GM12878 (cell line): ENCODE results near the gene PLEKHH2. TPM values are rescaled to one million over a fixed set of nuclear protein-coding genes. Genes with fewer than 3 reads are reported as not detected.
"Not testable (repeated sequence)": the region's sequence is repeated elsewhere in the genome, so short reads cannot be mapped to it uniquely, and the experiment has no call there.

Source experiments
- ATAC-seq: fragments of 200-7000 bp; cut with Tn5 transposase; 3 replicates; pipeline ENCODE4 v1.9.1; 2020; ENCODE audit warnings: mild to moderate bottlenecking, moderate library complexity
- BruUV-seq: library from RNA; stranded (reverse); fragments of 400-500 nt; replicated peaks from 2 replicates; lab custom pipeline; 2021; lab: Mats Ljungman, UMichigan
- CTCF ChIA-PET: fragments of 300-600 bp; sonication (Branson Sonifier 250); formaldehyde crosslinking; extraction: SDS; loops from one replicate; lab custom pipeline; 2021; ENCODE audit warnings: inconsistent platforms; lab: Yijun Ruan, JAX
- POLR2A ChIA-PET: fragments of 350-600 bp; formaldehyde crosslinking; extraction: SDS; loops from one replicate; lab custom pipeline; 2021; ENCODE audit warnings: inconsistent platforms; lab: Charles Lee
- RAD21 ChIA-PET: fragments of 300-600 bp; sonication (Branson Sonifier 250); formaldehyde crosslinking; loops from one replicate; lab custom pipeline; 2023; ENCODE audit warnings: antibody characterized with exemption; ENCODE audit not compliant: unreplicated experiment; lab: Charles Lee
- SMC1A ChIA-PET: fragments of 300-600 bp; sonication (Branson Sonifier 250); formaldehyde crosslinking; loops from one replicate; lab custom pipeline; 2023; ENCODE audit not compliant: unreplicated experiment, uncharacterized antibody; lab: Charles Lee
- DNase-seq: peaks from one replicate; pipeline ENCODE4 v3.0.0-alpha.2; 2011; ENCODE audit warnings: low read depth, low spot score
- FAIRE-seq: peaks from 3 replicates; lab custom pipeline; 2011; peaks lifted over from hg19 to GRCh38; lab: Jason Lieb, UNC
- H2AFZ ChIP-seq: 2 replicates; pipeline ENCODE4 v1.6.0; 2011; ENCODE audit warnings: low read depth, low read length, control low read depth; ENCODE audit not compliant: control insufficient read depth
- H3K27ac ChIP-seq: 2 replicates; pipeline ENCODE4 v1.5.1; 2011; ENCODE audit warnings: control low read depth; ENCODE audit not compliant: control insufficient read depth, insufficient read depth
- H3K27me3 ChIP-seq, 2 experiments: replicated peaks in 1 of 2; 2 replicates each; pipeline versions ENCODE4 v1.6.0 to v1.6.1; 2011; ENCODE audit warnings: low read length in 1 of 2; ENCODE audit not compliant: control insufficient read depth in 2 of 2, insufficient read depth in 2 of 2
- H3K36me3 ChIP-seq, 2 experiments: 2 replicates each; pipeline ENCODE4 v1.5.1; 2011; ENCODE audit warnings: low read length in 1 of 2; ENCODE audit not compliant: control insufficient read depth in 2 of 2, insufficient read depth in 2 of 2
- H3K4me1 ChIP-seq: 2 replicates; pipeline ENCODE4 v1.6.1; 2011; ENCODE audit warnings: mild to moderate bottlenecking, low read length, moderate library complexity, mixed read lengths; ENCODE audit not compliant: control insufficient read depth, insufficient read depth
- H3K4me2 ChIP-seq: 2 replicates; pipeline ENCODE4 v1.6.0; 2011; ENCODE audit warnings: control low read depth; ENCODE audit not compliant: control insufficient read depth, insufficient read depth
- H3K4me3 ChIP-seq: fragments of 200-600 bp; sonication (generic); 2 replicates; pipeline ENCODE4 v1.5.1; 2016
- H3K79me2 ChIP-seq: 2 replicates; pipeline ENCODE4 v1.6.0; 2011; ENCODE audit warnings: low read length; ENCODE audit not compliant: control insufficient read depth, insufficient read depth
- H3K9ac ChIP-seq: 2 replicates; pipeline ENCODE4 v1.8.0; 2011; ENCODE audit warnings: low read length, control low read depth, mixed read lengths; ENCODE audit not compliant: control insufficient read depth, insufficient read depth
- H3K9me3 ChIP-seq: replicated peaks from 3 replicates; pipeline ENCODE4 v1.5.1; 2011; ENCODE audit warnings: mild to moderate bottlenecking, low read length; ENCODE audit not compliant: control insufficient read depth, insufficient read depth
- H4K20me1 ChIP-seq: 2 replicates; pipeline ENCODE4 v1.6.0; 2011; ENCODE audit not compliant: control insufficient read depth, insufficient read depth
- CHD1 ChIP-seq: IDR thresholded peaks from 2 replicates; pipeline ENCODE4 v1.6.1; 2012; ENCODE audit warnings: low read depth, low read length, improper control_type of control experiment
- ETV6 ChIP-seq, 2 experiments: fragments of 450-650 bp in 1 of 2; IDR thresholded peaks in 1 of 2; conservative IDR thresholded peaks in 1 of 2; 2 replicates each; pipeline ENCODE4 v1.6.1; 2014; ENCODE audit warnings: antibody characterized with exemption in 1 of 2, borderline replicate concordance in 1 of 2, low read depth in 1 of 2, mild to moderate bottlenecking in 1 of 2, moderate library complexity in 1 of 2
- FOXM1 ChIP-seq: IDR thresholded peaks from 2 replicates; pipeline ENCODE4 v1.6.1; 2012; ENCODE audit warnings: low read depth, mild to moderate bottlenecking, inconsistent platforms, low read length, moderate library complexity
- IKZF1 ChIP-seq: fragments of 450-650 bp; conservative IDR thresholded peaks from 2 replicates; pipeline ENCODE4 v1.6.1; 2017; ENCODE audit warnings: antibody characterized with exemption, mild to moderate bottlenecking
- MYB ChIP-seq: fragments of 150-350 bp; IDR thresholded peaks from 2 replicates; pipeline ENCODE4 v1.6.1; 2014; ENCODE audit warnings: mild to moderate bottlenecking, low read depth, low read length, borderline replicate concordance
- RCOR1 ChIP-seq: conservative IDR thresholded peaks from 2 replicates; pipeline ENCODE4 v1.6.1; 2012; ENCODE audit warnings: low read depth, low read length, improper control_type of control experiment
- YBX1 ChIP-seq: fragments of 450-650 bp; IDR thresholded peaks from 2 replicates; pipeline ENCODE4 v1.6.1; 2016; ENCODE audit warnings: antibody characterized with exemption
- WGBS: methylation state at CpG from one replicate; pipeline ENCODE4 v1.1.6; 2016; ENCODE audit warnings: low lambda C conversion rate; ENCODE audit not compliant: insufficient replicate concordance, insufficient coverage; ENCODE audit errors: missing lambda C conversion rate; 5-methylcytosine and 5-hydroxymethylcytosine counted together
- in situ Hi-C: fragments of 300-500 bp; cut with MboI; formaldehyde crosslinking; loops from 9 replicates; pipeline ENCODE4 v1.14.3; 2018; ENCODE audit warnings: mixed read lengths
- intact Hi-C: fragments of 100-400 bp; cut with micrococcal nuclease; formaldehyde crosslinking; loops from one replicate; pipeline ENCODE4 v1.14.2; 2022; ENCODE audit not compliant: unreplicated experiment
- polyA plus RNA-seq, 11 experiments: library from polyadenylated mRNA; depleted of rRNA in 4 of 11; unstranded in 6 of 11; stranded (reverse) in 5 of 11; fragments of >200 nt; fragmentation: Nextera tagmentation in 4 of 11; fragmentation: Illumina TruSeq in 1 of 11; extraction: Ambion mirVana in 4 of 11; extraction: Trizol in 1 of 11; gene quantifications; 1 replicate in 1 of 11; 2 replicates in 10 of 11; pipeline versions ENCODE4 v1.2.1 to v1.2.3, GENCODE V29; 2011 to 2016; ENCODE audit warnings: inconsistent platforms in 2 of 11, missing spikeins in 2 of 11, low read depth in 1 of 11
- total RNA-seq, 4 experiments: library from RNA; depleted of rRNA in 3 of 4; stranded (reverse); fragments of >200 nt in 3 of 4; fragmentation: Illumina TruSeq in 1 of 4; extraction: Trizol in 1 of 4; gene quantifications; 2 replicates each; pipeline versions ENCODE4 v1.2.1 to v1.2.3, GENCODE V29; 2013 to 2021
- TF ChIP-seq, protein P1 (sequence below): fragments of 450-650 bp; IDR thresholded peaks from 2 replicates; pipeline ENCODE4 v1.6.1; 2017; ENCODE audit warnings: mild to moderate bottlenecking
- TF ChIP-seq, protein P2 (sequence below): fragments of 450-650 bp; IDR thresholded peaks from 2 replicates; pipeline ENCODE4 v1.6.1; 2017; ENCODE audit warnings: mild to moderate bottlenecking, low read depth, inconsistent platforms; ENCODE audit not compliant: poor library complexity, severe bottlenecking

PLEKHH2 gene
- total and polyA plus RNA-seq, 10 of the 15 experiments (the other 5 are each of a cell fraction or from before 2014, with no cell fraction given) = not detected

DNA sequence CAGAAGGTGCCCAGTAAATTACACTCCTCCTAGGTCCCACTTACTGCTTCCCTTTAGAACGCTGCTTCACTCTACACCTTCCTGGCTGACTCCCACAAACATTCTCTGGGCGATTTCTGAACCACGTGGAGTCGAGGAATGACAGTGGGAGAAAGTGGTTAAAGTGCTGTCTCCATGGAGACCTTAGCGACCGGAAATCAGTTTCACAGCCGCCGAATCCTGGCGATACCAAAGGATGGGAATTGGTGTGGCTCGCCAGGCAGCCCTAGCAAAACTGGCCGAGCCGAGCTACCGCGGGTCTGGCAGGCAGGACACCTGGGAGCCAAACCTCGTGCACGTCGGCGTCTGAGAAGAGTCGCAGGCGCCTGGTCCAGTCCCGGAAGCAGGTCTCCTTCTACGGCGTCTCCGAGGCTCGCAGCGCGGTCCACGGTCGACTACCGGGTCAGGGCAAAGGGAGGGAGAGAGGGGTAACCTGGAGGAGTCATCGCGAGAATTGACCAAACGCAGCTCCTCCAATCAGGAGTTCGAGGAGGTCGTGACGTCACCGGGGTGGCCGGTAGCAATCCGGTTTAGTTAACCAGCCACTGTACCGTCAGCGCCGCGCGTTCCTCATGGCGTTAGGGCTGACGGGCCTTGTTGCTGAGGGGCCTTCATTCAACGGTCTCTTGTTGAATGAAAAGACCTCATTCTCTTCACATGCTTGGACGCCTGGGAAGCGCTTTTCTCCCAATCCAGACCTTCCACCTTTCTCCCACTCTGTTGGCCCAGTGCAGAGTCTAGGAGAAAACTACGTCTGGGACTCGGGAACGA lies 41.3 kb upstream of the PLEKHH2 start, which contains the start of gene THADA (continued):
- TF ChIP-seq, protein P1, sequence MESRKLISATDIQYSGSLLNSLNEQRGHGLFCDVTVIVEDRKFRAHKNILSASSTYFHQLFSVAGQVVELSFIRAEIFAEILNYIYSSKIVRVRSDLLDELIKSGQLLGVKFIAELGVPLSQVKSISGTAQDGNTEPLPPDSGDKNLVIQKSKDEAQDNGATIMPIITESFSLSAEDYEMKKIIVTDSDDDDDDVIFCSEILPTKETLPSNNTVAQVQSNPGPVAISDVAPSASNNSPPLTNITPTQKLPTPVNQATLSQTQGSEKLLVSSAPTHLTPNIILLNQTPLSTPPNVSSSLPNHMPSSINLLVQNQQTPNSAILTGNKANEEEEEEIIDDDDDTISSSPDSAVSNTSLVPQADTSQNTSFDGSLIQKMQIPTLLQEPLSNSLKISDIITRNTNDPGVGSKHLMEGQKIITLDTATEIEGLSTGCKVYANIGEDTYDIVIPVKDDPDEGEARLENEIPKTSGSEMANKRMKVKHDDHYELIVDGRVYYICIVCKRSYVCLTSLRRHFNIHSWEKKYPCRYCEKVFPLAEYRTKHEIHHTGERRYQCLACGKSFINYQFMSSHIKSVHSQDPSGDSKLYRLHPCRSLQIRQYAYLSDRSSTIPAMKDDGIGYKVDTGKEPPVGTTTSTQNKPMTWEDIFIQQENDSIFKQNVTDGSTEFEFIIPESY = no peak
- TF ChIP-seq YBX1 (no peak), MYB (no peak), IKZF1 (peak; percentile 78), ETV6 (conservative IDR thresholded peaks at IDR 0.05 in 1 of 2, IDR thresholded peaks at IDR 0.05 in 1 of 2; ENCODE audit: borderline replicate concordance in 1 of 2, low read depth in 1 of 2) (no peak), RCOR1 (peak; percentile 97), CHD1 (no peak), FOXM1 (no peak)
- TF ChIP-seq, protein P2, sequence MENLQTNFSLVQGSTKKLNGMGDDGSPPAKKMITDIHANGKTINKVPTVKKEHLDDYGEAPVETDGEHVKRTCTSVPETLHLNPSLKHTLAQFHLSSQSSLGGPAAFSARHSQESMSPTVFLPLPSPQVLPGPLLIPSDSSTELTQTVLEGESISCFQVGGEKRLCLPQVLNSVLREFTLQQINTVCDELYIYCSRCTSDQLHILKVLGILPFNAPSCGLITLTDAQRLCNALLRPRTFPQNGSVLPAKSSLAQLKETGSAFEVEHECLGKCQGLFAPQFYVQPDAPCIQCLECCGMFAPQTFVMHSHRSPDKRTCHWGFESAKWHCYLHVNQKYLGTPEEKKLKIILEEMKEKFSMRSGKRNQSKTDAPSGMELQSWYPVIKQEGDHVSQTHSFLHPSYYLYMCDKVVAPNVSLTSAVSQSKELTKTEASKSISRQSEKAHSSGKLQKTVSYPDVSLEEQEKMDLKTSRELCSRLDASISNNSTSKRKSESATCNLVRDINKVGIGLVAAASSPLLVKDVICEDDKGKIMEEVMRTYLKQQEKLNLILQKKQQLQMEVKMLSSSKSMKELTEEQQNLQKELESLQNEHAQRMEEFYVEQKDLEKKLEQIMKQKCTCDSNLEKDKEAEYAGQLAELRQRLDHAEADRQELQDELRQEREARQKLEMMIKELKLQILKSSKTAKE = peak; percentile 42

DNA sequence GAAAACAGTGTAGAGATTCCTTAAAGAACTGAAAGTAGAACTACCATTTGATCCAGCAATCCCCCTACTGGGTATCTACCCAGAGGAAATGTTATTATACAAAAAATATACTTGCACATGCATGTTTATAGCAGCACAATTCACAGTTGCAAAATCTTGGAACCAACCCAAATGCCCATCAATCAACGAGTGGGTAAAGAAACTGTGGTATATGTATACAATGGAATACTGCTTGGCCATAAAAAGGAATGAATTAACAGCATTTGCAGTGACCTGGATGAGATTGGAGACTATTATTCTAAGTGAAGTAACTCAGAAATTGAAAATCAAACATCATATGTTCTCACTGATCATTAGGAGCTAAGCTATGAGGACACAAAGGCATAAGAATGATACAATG lies 36.5 kb upstream of the PLEKHH2 start:
- ATAC-seq, in situ Hi-C loops, BruUV-seq: not testable (repeated sequence)

More for the DNA sequence above, 36.5 kb upstream of the PLEKHH2 start:
- H3K27me3 ChIP-seq, H3K27ac ChIP-seq, H3K4me2 ChIP-seq, H2AFZ ChIP-seq, FAIRE-seq, CTCF ChIA-PET, H4K20me1 ChIP-seq, intact Hi-C loops, DNase-seq, POLR2A ChIA-PET, H3K4me3 ChIP-seq, H3K9ac ChIP-seq, H3K79me2 ChIP-seq, H3K36me3 ChIP-seq, RAD21 ChIA-PET, H3K9me3 ChIP-seq, SMC1A ChIA-PET, H3K4me1 ChIP-seq: not testable (repeated sequence)
- WGBS = 0% methylated on average over 1 of the region's 1 CpG
